Esophagus muscularis mucosa (tissue), 4 donors: ENCODE measurements around the gene CAVIN4.

Experiments
- CTCF ChIP-seq, 3 experiments: fragments of 200-600 bp in 2 of 3; fragments of 450-650 bp in 1 of 3; sonication (generic) in 2 of 3; IDR thresholded peaks; one replicate each; pipeline ENCODE4 v1.5.1; 2017 to 2019; ENCODE audit warnings: antibody characterized with exemption in 3 of 3, mild to moderate bottlenecking in 2 of 3, moderate library complexity in 1 of 3
- EP300 ChIP-seq: sonication (generic); formaldehyde crosslinking; IDR thresholded peaks from one replicate; pipeline ENCODE4 v1.6.1; 2017; ENCODE audit warnings: antibody characterized with exemption
- POLR2A ChIP-seq: fragments of 450-650 bp; IDR thresholded peaks from one replicate; pipeline ENCODE4 v1.6.1; 2017; ENCODE audit warnings: antibody characterized with exemption, moderate library complexity, mild to moderate bottlenecking, low read depth
- POLR2AphosphoS5 ChIP-seq, 2 donors: sonication (generic); formaldehyde crosslinking; IDR thresholded peaks; one replicate each; pipeline ENCODE4 v1.6.1; 2017; ENCODE audit warnings: antibody characterized with exemption in 2 of 2

GRCh38 chr9:100597236-100597635, 19.4 kb downstream of the CAVIN4 start:
- no peak for TF ChIP-seq CTCF (IDR thresholded peaks at IDR 0.05)
- TF ChIP-seq POLR2A = no peak
- no peak for TF ChIP-seq POLR2AphosphoS5 (IDR thresholded peaks at IDR 0.05)
- no peak for TF ChIP-seq EP300
